Activated CD4-positive, alpha-beta T cell treated with anti-CD3 and anti-CD28 coated beads for 36 hours (primary cell): ENCODE results near the gene BEGAIN. TPM values are rescaled to one million over a fixed set of nuclear protein-coding genes. Genes with fewer than 3 reads are reported as not detected.

ENCODE experiments used
- ATAC-seq: fragments of 200-7000 bp; cut with Tn5 transposase; one replicate; pipeline ENCODE4 v1.10.0; 2021; ENCODE audit warnings: mild to moderate bottlenecking, moderate library complexity
- CTCF ChIA-PET: fragments of 350-600 bp; sonication (Branson Sonifier 250); formaldehyde crosslinking; loops from one replicate; lab custom pipeline; 2021; ENCODE audit warnings: antibody characterized with exemption; lab: Charles Lee
- POLR2A ChIA-PET: fragments of 350-600 bp; sonication (Branson Sonifier 250); formaldehyde crosslinking; loops from one replicate; lab custom pipeline; 2021; ENCODE audit warnings: antibody characterized with exemption, inconsistent platforms; lab: Charles Lee
- DNase-seq: peaks from one replicate; pipeline ENCODE4 v3.0.0-alpha.2; 2020
- H3K27ac Mint-ChIP-seq: one replicate; pipeline ENCODE4 v1.8.0; 2021; ENCODE audit warnings: mixed read lengths
- H3K27me3 Mint-ChIP-seq: one replicate; pipeline ENCODE4 v1.8.0; 2021; ENCODE audit warnings: mixed read lengths
- H3K36me3 Mint-ChIP-seq: one replicate; pipeline ENCODE4 v1.8.0; 2021; ENCODE audit warnings: low read depth, mixed read lengths
- H3K4me1 Mint-ChIP-seq: one replicate; pipeline ENCODE4 v1.8.0; 2021; ENCODE audit warnings: mixed read lengths
- H3K4me3 Mint-ChIP-seq: one replicate; pipeline ENCODE4 v1.8.0; 2021; ENCODE audit warnings: mild to moderate bottlenecking, moderate library complexity, mixed read lengths
- H3K9me3 Mint-ChIP-seq: one replicate; pipeline ENCODE4 v1.8.0; 2021; ENCODE audit warnings: low read depth, mixed read lengths
- intact Hi-C, 2 experiments: fragments of 100-400 bp; cut with DNase I in 1 of 2; cut with micrococcal nuclease in 1 of 2; formaldehyde crosslinking; loops; one replicate each; pipeline versions ENCODE4 v1.14.2 to v1.15.1; 2022 to 2024; cut with DNase I, micrococcal nuclease
- total RNA-seq, 2 experiments: library from RNA; stranded (reverse); gene quantifications; one replicate each; pipeline ENCODE4 v1.2.3, GENCODE V29; 2021

BEGAIN gene
- total RNA-seq, 2 experiments from 2014 or later, result 3.1 to 3.5 TPM

GRCh38 chr14:100622708-100623485, 35.7 kb upstream of the BEGAIN start:
- ChIA-PET POLR2A (no interaction called here), CTCF (interaction anchor here (0.8 kb wide), 1 partner anchor 19 kb away, joined by 3 read pairs; no protein-coding TSS in a partner anchor)
- Mint-ChIP-seq H3K4me3 (no peak overlapping the region), H3K36me3 (peaks cover 3% of the 10 kb centered on the region), H3K4me1 (peaks cover 8% of the 10 kb centered on the region), H3K27me3 (peaks cover 4% of the 10 kb centered on the region), H3K27ac (no peak overlapping the region), H3K9me3 (no peaks in the 10 kb centered on the region)
- ATAC-seq (no peak), DNase-seq (no peak)
- intact Hi-C loops, result no loop called here

DNA sequence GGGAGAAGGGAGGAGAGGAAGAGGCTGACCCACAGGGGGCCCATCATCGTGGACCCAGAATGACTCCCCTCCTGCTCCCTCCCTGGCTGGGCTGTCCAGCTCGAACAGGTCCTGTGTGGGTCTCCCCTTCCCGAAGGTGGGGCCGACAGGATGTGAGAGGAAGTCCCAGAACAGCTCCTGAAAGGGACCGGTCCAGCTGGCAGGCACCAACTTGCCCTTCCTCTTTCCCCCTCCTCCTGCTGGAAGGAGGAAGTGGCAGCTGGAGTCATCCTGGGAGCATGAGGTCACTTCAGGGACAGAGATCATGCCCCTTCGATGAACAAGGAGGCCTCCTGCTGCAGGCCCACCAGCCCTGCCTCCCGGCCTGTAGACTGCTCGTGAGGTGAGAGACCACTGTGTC, 35.0 kb upstream of the BEGAIN start:
- POLR2A ChIA-PET, result no interaction called here
- Mint-ChIP-seq H3K27ac (no peak overlapping the region), H3K4me1 (peaks cover 15% of the 10 kb centered on the region), H3K4me3 (no peak overlapping the region), H3K9me3 (no peaks in the 10 kb centered on the region), H3K36me3 (peaks cover 3% of the 10 kb centered on the region), H3K27me3 (peaks cover 4% of the 10 kb centered on the region)
- DNase-seq, result no peak
- CTCF ChIA-PET, result no interaction called here
- intact Hi-C loops, result no loop called here
- no peak for ATAC-seq

- CTCF ChIA-PET, result no interaction called here
- Mint-ChIP-seq H3K4me3 (no peak overlapping the region), H3K9me3 (no peaks in the 10 kb centered on the region), H3K4me1 (peaks cover 19% of the 10 kb centered on the region), H3K27ac (no peak overlapping the region), H3K36me3 (peaks cover under 1% of the 10 kb centered on the region), H3K27me3 (peaks cover 4% of the 10 kb centered on the region)
- DNase-seq, result no peak
- POLR2A ChIA-PET, result no interaction called here
- no peak for ATAC-seq
- intact Hi-C loops, result no loop called here
These were observed 34.6 kb upstream of the BEGAIN start for GRCh38 chr14:100621806-100622205.

GRCh38 chr14:100620255-100621100, 33.3 kb upstream of the BEGAIN start:
- no peak overlapping the region for H3K4me3 Mint-ChIP-seq
- H3K4me1 Mint-ChIP-seq, result peaks cover 19% of the 10 kb centered on the region
- H3K9me3 Mint-ChIP-seq, result no peaks in the 10 kb centered on the region
- no peak overlapping the region for H3K27ac Mint-ChIP-seq
- CTCF ChIA-PET, result interaction anchor here (0.6 to 1.0 kb wide), 3 partner anchors 26 to 355 kb away, joined by 3 read pairs; no protein-coding TSS in a partner anchor
- ATAC-seq (no peak), DNase-seq (no peak)
- peaks cover 4% of the 10 kb centered on the region for H3K27me3 Mint-ChIP-seq
- H3K36me3 Mint-ChIP-seq, result no peaks in the 10 kb centered on the region
- intact Hi-C loops, result no loop called here
- POLR2A ChIA-PET, result interaction anchor here (0.6 kb wide), 1 partner anchor 7 kb away, joined by 4 read pairs; no protein-coding TSS in a partner anchor

DNA sequence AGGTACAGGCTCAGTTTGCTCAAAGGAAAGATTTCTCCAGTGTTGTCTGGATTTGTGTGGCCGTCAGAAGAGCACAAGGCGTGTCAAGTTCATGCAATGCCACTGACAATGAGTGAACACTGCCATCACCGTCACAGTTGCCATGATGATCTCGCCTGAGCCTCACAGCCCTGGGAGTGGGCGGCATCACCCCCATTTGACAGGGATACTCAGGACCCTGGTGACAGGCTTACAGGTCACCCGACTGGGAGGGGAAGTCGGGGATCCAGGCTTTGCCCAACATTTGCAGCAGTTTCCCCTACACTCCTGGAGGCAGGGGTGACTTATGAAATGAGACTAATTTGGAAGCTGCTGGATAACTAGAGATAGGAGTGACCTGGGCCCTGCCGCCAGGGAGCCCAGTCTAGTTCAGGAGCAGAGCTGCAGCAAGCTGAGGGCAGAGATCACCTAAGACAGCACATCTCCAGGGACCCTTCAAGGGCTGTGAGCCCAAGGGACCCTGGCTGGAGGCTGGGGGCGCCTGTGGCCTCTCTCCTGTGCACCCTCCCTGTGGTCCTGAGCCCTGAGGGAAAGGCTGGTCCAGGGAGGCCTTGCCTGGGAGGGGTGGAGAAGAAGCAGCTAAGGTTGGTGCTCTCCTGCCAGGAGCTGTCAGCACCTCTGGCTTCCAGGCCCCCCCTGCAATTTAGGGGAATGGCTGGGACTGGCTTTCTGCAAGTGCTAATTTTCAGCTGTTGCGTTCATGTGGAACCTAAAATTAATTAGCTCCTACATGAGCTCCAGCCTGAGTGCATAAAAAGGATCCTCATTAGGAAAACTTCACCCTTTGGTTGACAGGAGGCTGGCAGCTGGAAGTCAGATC, 32.4 kb upstream of the BEGAIN start:
- ChIA-PET CTCF (interaction anchor here (0.6 to 1.0 kb wide), 3 partner anchors 27 to 355 kb away, joined by 3 read pairs; no protein-coding TSS in a partner anchor), POLR2A (interaction anchor here (0.6 kb wide), 1 partner anchor 8 kb away, joined by 4 read pairs; no protein-coding TSS in a partner anchor)
- peaks cover 3% of the 10 kb centered on the region for H3K27me3 Mint-ChIP-seq
- intact Hi-C loops, result no loop called here
- H3K36me3 Mint-ChIP-seq, result no peaks in the 10 kb centered on the region
- H3K27ac Mint-ChIP-seq, result no peak overlapping the region
- H3K9me3 Mint-ChIP-seq, result no peaks in the 10 kb centered on the region
- no peak for DNase-seq
- no peak overlapping the region for H3K4me3 Mint-ChIP-seq
- no peak for ATAC-seq
- peaks cover 19% of the 10 kb centered on the region for H3K4me1 Mint-ChIP-seq

- DNase-seq (no peak), ATAC-seq (no peak)
- H3K36me3 Mint-ChIP-seq, result no peaks in the 10 kb centered on the region
- no peaks in the 10 kb centered on the region for H3K27me3 Mint-ChIP-seq
- no peaks in the 10 kb centered on the region for H3K9me3 Mint-ChIP-seq
- intact Hi-C loops, result no loop called here
- POLR2A ChIA-PET, result no interaction called here
- peaks cover 19% of the 10 kb centered on the region for H3K4me1 Mint-ChIP-seq
- no peak overlapping the region for H3K4me3 Mint-ChIP-seq
- CTCF ChIA-PET, result interaction anchor here (3.0 kb wide), 1 partner anchor 27 kb away, joined by 16 read pairs; no protein-coding TSS in a partner anchor
- H3K27ac Mint-ChIP-seq, result no peak overlapping the region
These were observed 31.6 kb upstream of the BEGAIN start for GRCh38 chr14:100618763-100619320.

- peaks cover 19% of the 10 kb centered on the region for H3K4me1 Mint-ChIP-seq
- ChIA-PET POLR2A (no interaction called here), CTCF (interaction anchor here (3.0 kb wide), 1 partner anchor 27 kb away, joined by 16 read pairs; no protein-coding TSS in a partner anchor)
- intact Hi-C loops, result no loop called here
- DNase-seq (no peak), ATAC-seq (no peak)
- no peaks in the 10 kb centered on the region for H3K9me3 Mint-ChIP-seq
- no peaks in the 10 kb centered on the region for H3K36me3 Mint-ChIP-seq
- H3K4me3 Mint-ChIP-seq, result no peak overlapping the region
- H3K27ac Mint-ChIP-seq, result no peak overlapping the region
- H3K27me3 Mint-ChIP-seq, result no peaks in the 10 kb centered on the region
These were observed 31.1 kb upstream of the BEGAIN start for GRCh38 chr14:100618318-100618693.

DNA sequence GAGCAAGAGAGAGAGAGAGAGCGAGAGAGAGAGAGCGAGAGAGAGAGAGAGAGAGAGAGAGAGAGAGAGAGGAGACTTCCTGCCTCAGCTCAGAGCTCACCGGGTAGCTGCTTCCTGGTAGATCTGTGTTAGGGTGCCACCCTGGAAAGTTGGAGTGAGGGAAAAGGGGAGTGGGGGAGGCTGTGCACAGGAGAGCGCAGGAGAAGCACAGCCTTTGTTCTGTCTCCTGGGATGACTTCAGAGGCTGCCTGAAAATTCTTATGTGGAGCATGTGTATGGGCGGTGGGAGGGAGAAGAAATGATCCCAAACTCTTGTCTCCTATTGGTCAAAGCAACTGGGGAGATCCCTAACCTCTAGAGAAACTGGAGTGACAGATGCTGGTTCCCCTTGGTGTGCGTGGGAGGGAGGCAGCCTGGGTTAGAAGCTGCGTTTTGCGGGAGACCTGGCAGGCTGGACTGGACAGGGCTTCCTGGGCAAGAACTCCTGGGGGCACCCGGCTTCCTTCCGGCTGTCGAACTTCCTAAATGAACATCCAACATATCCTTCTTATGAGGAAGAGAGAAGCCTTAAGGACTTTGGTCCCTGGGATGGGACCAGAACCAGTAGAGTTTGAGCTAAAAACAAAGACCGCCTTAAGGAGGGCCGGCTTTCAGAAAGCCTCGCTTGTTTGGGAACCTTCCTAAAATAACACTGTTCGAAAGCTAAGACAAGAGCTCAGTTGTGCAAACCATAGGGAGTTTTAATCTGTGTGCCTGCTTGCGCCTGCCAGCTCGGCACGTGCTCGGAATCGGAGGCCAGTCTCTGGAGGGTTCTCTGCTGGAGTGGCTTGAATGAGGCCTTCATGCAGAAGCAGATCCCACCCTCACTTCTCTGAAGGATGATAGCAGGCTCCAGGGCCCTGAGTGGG, 30.4 kb upstream of the BEGAIN start:
- Mint-ChIP-seq H3K4me1 (peaks cover 19% of the 10 kb centered on the region), H3K36me3 (no peaks in the 10 kb centered on the region), H3K27me3 (no peaks in the 10 kb centered on the region), H3K27ac (peak overlapping the region; percentile 28), H3K9me3 (no peaks in the 10 kb centered on the region), H3K4me3 (no peak overlapping the region)
- CTCF ChIA-PET, result interaction anchor here (0.6 to 3.0 kb wide), 5 partner anchors 13 to 397 kb away, joined by 3 to 16 read pairs (median 3); no protein-coding TSS in a partner anchor
- POLR2A ChIA-PET, result no interaction called here
- no peak for ATAC-seq
- DNase-seq, result no peak
- intact Hi-C loops, result no loop called here

GRCh38 chr14:100616854-100617409, 29.7 kb upstream of the BEGAIN start:
- Mint-ChIP-seq H3K4me3 (no peak overlapping the region), H3K27me3 (no peaks in the 10 kb centered on the region), H3K9me3 (no peaks in the 10 kb centered on the region), H3K27ac (no peak overlapping the region), H3K36me3 (no peaks in the 10 kb centered on the region), H3K4me1 (peaks cover 19% of the 10 kb centered on the region)
- CTCF ChIA-PET, result interaction anchor here (0.7 to 3.0 kb wide), 5 partner anchors 14 to 396 kb away, joined by 3 to 16 read pairs (median 3); no protein-coding TSS in a partner anchor
- ATAC-seq, result no peak
- intact Hi-C loops, result no loop called here
- POLR2A ChIA-PET, result no interaction called here
- DNase-seq, result no peak
